NCI-H1105 treated with DMSO at 0.1 percent for 48 hours (cell line): ENCODE data around the gene PI4KA.

Experiments used
- DNase-seq: peaks from one replicate; lab custom pipeline; 2025; lab: John Stamatoyannopoulos, UW

PI4KA gene

DNA sequence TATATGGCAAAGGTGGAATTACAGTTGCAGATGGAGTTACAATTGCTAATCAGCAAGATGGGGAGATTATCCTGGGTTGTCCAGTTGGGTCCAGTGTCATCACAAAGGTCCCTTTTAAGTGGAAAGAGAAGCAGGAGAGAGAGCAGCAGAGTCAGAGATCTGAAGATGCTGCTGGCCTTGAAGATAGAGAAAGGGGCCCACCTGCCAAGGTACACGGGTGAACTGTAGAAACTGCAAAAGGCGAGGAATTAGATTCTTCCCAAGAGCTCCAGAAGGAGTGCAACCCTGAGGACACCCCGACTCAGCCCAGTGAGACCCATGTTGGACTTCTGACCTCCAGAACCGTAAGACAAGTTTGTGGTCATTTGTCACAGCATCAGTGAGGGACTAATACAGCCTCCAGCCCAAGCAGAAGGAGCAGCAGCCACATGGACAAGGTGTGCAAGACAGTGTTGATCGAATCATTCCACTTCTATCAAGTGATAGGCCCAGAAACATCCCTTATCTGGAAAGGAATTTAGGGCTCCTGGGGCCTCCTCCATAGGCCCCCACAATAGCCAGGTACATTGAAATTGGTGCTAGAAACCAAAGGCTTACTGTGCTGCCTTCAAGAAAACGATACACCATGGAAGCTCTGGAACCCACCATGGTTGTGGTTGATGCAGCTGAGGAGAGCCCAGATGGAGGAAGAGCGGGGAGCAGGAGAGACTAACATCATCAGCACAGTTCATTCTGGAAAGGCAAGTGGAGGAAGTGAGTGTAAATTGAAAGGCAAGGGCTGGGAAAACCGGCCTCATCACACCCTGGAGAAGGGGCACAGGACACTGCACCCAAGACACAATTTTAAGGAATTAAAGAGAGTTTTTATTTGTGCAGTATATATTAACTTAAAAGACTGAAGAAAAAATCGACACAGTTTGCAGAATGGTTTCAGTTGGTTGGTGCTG, 23.5 kb upstream of the PI4KA start:
- DNase-seq, result no peak

- no peak for DNase-seq
Observed at GRCh38 chr22:20881231-20881630, 22.6 kb upstream of the PI4KA start.

GRCh38 chr22:20877715-20878114, 19.1 kb upstream of the PI4KA start:
- no peak for DNase-seq

DNA sequence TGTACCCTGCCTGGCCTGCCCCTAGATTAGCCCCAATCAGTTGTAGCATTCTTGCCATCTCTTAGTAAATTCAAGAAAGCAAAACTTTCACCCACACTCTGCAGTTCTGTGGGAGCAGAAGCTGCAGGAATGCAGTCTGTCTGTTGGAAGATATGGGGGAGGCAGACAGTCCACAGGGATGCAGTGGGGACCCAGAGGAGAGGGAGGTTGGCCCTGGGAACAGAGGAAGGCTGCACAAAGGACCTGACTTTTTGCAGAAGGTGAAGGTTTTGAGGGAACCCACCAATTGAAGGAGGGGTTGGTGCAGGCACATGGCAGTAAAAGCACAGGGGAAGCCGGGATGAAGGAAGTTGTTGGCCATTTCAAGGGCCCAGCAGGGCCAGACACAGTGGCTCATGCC, 16.7 kb upstream of the PI4KA start:
- no peak for DNase-seq

DNA sequence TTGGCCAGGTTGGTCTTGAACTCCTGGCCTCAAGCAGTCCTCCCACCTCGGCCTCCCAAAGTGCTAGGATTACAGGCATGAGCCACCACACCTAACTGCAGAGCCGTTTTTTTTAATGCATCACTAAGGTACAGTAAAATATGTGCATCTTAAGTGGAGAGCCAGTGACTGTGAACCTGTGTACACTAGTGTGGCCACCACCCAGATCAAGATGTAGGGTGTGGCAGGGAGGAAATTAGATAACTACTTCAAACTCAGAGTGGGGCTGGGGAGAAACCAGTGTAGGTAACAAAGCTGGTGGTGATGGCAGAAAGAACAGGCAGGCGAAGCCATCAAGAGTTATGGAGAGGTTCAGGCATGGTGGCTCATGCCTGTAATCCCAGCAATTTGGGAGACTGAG, 14.6 kb upstream of the PI4KA start:
- no peak for DNase-seq

DNA sequence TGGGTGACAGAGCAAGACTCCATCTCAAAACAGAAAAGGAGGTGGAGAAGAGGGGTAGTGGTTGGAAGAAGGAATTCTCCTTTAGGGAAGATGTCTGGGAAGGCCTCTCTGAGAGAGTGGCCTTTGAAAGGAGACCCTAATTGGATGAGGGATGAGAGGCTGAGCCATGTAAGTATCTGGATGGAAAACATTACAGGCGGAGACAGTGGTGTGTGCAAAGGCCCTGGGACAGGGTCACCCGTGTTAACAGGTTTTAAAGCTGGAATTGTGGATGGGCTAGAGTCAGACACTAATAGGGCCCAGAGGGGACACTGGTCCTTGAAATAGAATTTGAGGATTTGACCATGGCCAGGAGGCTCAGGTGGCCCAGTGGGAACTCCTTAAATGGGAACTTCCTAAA, 10.6 kb upstream of the PI4KA start:
- no peak for DNase-seq

- no peak for DNase-seq
Observed at GRCh38 chr22:20868025-20868962, 9.7 kb upstream of the PI4KA start.

- no peak for DNase-seq
Observed at GRCh38 chr22:20867179-20868024, 8.8 kb upstream of the PI4KA start.

DNA sequence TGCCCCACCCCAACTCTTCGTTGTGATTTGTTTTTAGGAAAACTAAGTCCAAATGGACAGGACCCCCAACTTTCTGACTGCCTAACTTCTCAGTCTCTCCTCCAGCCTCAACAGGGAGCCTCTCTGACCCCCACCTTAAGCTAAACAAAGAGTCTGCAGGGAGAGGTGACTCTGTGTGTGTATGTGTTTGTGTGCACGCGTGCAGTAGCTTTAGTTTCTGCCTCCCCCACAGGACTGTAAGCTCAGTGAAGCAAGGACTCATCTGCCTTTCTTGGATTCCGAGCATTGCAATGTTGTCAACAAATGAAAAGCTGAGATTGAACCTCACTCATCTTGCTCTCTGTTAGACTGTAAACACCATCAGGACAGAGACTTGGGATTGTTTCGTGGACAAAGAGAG, 8.1 kb upstream of the PI4KA start:
- DNase-seq, result no peak

DNA sequence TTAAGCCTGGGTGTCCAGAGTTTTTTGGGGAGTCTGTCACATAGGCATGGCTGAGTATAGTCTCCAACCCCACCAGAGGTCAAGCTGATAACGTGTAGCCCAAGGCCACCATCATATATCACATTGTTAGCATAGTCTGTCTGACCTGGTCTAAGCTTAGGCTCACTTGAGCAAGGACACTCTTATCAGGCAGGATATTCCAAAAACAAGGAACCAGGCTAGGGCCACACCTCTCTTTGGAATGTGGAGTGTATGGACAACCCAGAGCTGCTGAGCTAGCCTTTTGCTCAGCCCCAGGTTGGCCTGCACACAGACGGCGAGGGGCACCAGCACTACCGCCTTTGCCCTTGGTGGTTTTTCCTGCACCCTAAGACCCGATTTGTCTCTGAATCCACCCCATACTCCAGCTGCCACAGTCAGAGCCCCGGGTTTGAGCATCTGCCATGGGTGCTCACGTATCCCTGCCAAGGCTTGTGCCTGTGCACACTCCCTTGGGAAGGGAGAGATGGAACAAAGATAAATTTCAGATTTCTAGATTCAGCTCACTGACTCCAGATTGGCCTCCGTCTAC, 7.3 kb upstream of the PI4KA start:
- DNase-seq, result no peak

DNA sequence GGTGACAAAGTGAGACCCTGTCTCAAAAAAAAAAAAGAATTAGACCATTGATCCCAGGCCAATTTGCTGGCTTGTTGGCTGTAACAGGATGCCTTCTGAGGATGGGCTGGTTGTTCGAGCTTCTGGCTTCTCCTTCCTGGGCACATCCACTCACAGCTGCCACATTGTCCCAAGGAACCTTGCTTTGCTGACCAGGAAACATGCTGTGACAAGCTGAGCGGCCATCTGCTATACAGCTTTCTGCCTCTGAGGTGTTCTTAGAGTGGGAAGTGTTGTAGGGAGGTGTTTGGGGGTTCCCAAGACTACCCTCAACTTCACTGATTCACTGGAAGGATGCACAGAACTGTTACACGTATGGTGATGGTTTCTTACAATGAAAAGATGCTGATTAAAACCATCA, 6.7 kb upstream of the PI4KA start:
- no peak for DNase-seq

DNA sequence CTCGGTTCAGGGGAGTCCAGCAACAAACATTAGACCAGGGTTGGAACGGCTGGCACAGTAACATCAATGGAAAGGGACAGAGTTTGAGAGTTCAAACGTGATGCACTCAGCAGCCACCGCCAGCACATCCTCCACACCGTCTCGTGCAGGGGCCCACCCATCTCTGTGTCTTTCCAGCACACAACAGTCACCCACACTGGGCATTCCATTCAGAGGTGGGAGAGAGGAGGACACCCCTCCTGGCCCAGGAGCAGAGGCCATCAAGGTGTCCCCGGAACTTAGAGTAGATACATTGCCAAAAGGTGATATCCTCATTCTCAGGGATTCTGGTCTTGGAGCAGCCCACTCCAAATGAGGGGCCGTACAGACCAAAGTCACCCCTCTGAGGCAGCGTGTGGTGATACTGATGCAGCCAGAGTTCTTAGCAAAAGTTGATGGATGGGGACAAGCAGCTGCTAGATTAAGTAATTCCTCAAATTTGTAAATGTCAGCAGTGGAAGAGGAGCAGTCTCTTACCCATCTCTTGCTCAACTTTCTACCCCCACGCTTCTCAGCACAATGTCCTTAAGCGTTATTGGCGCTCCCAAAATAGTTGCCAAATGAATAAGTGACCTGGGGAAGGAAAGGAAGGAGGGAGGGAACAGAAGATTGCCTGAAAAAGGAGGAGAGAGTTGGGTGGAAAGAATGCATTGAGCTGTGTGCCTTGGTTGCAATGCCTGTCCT, 5.7 kb upstream of the PI4KA start:
- DNase-seq, result no peak

GRCh38 chr22:20863366-20863765, 4.8 kb upstream of the PI4KA start:
- no peak for DNase-seq

GRCh38 chr22:20862540-20862939, 3.9 kb upstream of the PI4KA start:
- DNase-seq, result no peak

DNA sequence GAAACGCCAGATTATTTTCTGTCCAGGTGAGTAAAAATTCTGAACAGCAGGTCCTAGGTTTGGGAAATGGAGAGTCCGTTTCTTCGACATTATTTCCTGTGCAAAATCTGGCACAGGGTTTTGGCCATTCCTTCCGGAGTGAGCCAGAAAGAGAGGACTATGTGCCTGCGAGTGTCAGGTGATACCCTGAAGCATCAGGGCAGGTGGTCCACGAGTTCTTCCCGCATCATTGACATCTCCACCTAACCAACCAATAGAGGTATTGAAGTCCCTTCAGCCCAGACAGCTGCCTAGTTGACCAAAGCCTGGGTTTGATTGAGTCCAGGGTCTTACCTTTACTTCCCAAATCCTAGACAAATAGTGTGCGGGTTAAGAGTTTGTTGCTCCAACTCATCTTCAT, 1.0 kb upstream of the PI4KA start:
- DNase-seq, result no peak

DNA sequence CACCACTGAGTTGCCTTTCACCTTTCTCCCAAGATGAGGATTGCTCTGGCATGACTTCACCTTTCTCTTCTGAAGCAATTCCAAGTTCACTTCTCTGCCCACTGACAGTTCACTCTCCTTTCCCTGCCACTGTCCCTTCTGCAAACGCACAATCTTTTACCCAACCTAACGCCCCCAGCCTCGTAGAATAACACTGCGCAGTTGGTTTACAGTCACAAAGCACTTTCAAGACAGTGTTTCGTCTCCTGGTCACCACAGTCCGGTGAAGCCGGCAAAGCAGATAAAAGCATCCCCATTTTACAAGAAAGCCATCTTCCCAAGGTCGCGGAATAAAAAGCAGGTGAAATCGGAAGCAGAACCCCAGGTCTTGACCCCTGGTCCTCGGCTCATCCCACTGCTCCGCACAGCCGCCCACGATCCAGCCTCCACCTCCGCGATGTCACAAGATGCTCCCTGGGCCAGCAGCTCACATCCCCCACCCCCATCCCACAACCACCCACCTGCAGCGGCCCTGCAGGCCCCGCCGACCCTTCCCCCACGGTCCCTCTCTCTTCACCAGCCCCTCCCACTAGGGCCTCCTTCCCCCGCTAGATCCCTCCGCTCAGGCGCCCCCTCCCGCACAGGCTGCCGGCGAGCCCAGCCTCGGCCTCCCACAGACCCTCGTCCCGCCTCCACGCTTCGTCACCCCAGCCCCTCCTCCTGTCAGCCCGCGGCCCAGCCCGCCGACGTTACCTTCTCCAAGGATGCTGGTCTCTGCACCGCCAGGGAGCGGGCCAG, 585 bp downstream of the PI4KA start:
- peak; percentile 75 for DNase-seq

DNA sequence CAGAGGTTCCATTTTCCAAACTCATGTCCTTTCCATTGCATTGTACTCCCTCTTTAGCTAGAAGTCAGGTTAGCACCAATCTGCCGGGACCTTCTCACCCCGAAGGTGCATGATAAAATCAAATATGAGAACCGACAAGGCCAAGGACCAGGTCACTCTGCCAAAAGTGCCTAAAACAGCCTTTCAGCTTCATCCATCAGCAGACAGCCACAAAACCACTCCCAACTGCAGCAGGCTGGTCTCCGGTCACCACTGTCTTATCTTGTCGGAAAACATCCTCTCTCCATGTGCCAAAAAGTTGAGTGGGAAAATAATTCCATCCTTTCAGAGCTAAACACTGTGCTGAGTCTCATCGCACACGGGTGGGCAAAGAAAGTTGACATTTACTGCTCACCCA, 1.4 kb downstream of the PI4KA start:
- DNase-seq, result no peak

GRCh38 chr22:20853236-20853660, 5.4 kb downstream of the PI4KA start:
- DNase-seq, result no peak

- DNase-seq, result no peak
Observed at GRCh38 chr22:20852503-20852902, 6.1 kb downstream of the PI4KA start.

- DNase-seq, result no peak
Observed at GRCh38 chr22:20852076-20852475, 6.5 kb downstream of the PI4KA start.
